ENCODE results near the gene SPEM3.

The SPEM3 gene

GRCh38 chr17:7414837-7415236 lies 13.8 kb upstream of the SPEM3 start:
- no peak overlapping the region for H3K4me3 ChIP-seq (ENCODE audit: low read depth, low read length)

GRCh38 chr17:7415784-7416183 lies 12.9 kb upstream of the SPEM3 start:
- TF ChIP-seq CTCF (conservative IDR thresholded peaks at IDR 0.05; ENCODE audit: low read depth, low read length), result no peak
- DNase-seq (ENCODE audit: low read depth), result no peak
- no peak overlapping the region for H3K4me3 ChIP-seq (ENCODE audit: low read depth, low read length)

More at GRCh38 chr17:7414837-7415236, 13.8 kb upstream of the SPEM3 start:
- no peak for DNase-seq (ENCODE audit: low read depth)
- TF ChIP-seq CTCF (conservative IDR thresholded peaks at IDR 0.05; ENCODE audit: low read depth, low read length), result no peak

GRCh38 chr17:7416323-7416722 lies 12.3 kb upstream of the SPEM3 start:
- peak; percentile 26 for TF ChIP-seq CTCF (conservative IDR thresholded peaks at IDR 0.05; ENCODE audit: low read depth, low read length)
- peak; percentile 12 for DNase-seq (ENCODE audit: low read depth)
- no peak overlapping the region for H3K4me3 ChIP-seq (ENCODE audit: low read depth, low read length)

- DNase-seq (ENCODE audit: low read depth), result no peak
- TF ChIP-seq CTCF (conservative IDR thresholded peaks at IDR 0.05; ENCODE audit: low read depth, low read length), result no peak
- H3K4me3 ChIP-seq (ENCODE audit: low read depth, low read length), result no peak overlapping the region
Measured at GRCh38 chr17:7417056-7417655, 11.5 kb upstream of the SPEM3 start.

- no peak for DNase-seq (ENCODE audit: low read depth)
- TF ChIP-seq CTCF (conservative IDR thresholded peaks at IDR 0.05; ENCODE audit: low read depth, low read length), result no peak
- H3K4me3 ChIP-seq (ENCODE audit: low read depth, low read length), result no peak overlapping the region
Measured at GRCh38 chr17:7418472-7419152, 10.0 kb upstream of the SPEM3 start.

GRCh38 chr17:7419819-7420610 lies 8.6 kb upstream of the SPEM3 start, which contains the start of gene SPEM1:
TSS of gene SPEM1 (plus strand) at chr17:7420324. CDS start at chr17:7420385, 61 bp downstream.
- DNase-seq (ENCODE audit: low read depth), result no peak
- H3K4me3 ChIP-seq (ENCODE audit: low read depth, low read length), result no peak within 1 kb of the TSS
- no peak for TF ChIP-seq CTCF (conservative IDR thresholded peaks at IDR 0.05; ENCODE audit: low read depth, low read length)
